Measurements from ENCODE around the gene ZBTB48.
"Not testable (repeated sequence)": the region's sequence is repeated elsewhere in the genome, so short reads cannot be mapped to it uniquely, and the experiment has no call there.

The ZBTB48 gene

DNA sequence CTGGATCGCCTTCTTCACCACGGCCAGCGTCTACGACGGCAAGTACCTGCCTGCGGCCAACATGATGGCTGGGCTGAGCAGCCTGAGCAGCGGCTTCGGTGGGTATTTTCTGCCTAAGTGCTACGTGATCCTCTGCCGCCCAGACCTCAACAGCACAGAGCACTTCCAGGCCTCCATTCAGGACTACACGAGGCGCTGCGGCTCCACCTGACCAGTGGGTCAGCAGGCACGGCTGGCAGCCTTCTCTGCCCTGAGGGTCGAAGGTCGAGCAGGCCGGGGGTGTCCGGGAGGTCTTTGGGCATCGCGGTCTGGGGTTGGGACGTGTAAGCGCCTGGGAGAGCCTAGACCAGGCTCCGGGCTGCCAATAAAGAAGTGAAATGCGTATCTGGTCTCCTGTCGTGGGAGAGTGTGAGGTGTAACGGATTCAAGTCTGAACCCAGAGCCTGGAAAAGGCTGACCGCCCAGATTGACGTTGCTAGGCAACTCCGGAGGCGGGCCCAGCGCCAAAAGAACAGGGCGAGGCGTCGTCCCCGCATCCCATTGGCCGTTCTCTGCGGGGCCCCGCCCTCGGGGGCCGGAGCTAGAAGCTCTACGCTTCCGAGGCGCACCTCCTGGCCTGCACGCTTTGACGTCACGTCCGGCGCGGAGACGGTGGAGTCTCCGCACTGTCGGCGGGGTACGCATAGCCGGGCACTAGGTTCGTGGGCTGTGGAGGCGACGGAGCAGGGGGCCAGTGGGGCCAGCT lies at the start of gene ZBTB48:
TSS of gene ZBTB48 (plus strand) at position 621 of the 745 bp plus-strand sequence. CDS start 616 bp downstream, outside the sequence.
- peak; percentile 87 to 100 (median 98) for DNase-seq

DNA sequence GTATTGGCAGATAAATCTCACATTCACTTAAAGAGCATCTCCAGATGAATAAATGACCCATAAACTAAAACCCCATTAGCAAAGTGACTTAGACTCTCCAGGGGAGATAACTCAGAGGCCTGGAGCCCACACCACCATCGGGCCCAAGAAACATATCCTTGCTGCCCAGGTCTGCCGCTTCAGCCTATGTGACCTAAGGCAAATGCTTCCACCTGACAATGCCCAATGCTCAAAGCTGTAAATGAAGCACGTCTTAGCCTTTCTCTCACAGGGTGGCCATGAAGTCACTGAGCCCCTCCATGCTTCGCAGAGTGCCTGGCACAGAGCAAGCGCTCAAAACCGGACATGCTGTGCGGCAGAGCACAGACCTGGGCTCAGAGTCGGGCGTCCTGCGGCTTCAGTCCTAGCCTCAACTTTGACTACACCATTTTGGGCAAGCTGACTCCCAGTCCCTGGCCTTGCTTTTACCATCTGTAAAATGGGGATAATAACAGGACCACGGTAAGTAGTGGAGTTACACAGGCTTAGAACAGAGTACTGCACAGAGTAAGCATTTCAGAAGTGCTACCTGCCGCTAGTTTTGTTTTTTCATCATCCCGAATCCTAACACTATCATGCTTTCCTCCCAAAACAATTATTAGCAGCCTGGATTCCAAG lies 49.2 kb upstream of the ZBTB48 start:
- no peak for DNase-seq

- no peak for DNase-seq
Measured at GRCh38 chr1:6531996-6532395, 47.8 kb upstream of the ZBTB48 start.

- DNase-seq: no peak
Measured at GRCh38 chr1:6534248-6534822, 45.5 kb upstream of the ZBTB48 start.

GRCh38 chr1:6535214-6535613 lies 44.6 kb upstream of the ZBTB48 start:
- DNase-seq: no peak

GRCh38 chr1:6536291-6536690 lies 43.5 kb upstream of the ZBTB48 start:
- DNase-seq: peak in 2 of 56 donors; percentile 8 to 13

DNA sequence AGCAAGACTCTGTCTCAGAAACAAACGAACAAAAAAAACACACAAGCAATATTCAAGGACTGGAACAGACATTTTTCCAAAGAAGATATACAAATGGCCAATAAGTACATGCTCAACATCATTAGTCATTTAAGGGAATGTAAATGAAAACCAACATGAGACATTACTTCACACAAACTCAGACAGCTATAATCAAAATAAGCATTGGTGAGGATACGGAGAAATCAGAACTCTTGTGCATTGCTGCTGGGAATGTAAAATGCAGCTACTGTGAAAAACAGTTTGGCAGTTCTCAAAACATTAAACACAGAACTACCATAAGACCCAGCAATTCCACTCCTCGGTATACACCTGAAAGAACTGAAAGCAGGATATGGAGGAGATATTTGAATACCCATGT lies 40.8 kb upstream of the ZBTB48 start:
- no peak for DNase-seq

- no peak for DNase-seq
Measured at GRCh38 chr1:6544831-6545230, 35.0 kb upstream of the ZBTB48 start.

DNA sequence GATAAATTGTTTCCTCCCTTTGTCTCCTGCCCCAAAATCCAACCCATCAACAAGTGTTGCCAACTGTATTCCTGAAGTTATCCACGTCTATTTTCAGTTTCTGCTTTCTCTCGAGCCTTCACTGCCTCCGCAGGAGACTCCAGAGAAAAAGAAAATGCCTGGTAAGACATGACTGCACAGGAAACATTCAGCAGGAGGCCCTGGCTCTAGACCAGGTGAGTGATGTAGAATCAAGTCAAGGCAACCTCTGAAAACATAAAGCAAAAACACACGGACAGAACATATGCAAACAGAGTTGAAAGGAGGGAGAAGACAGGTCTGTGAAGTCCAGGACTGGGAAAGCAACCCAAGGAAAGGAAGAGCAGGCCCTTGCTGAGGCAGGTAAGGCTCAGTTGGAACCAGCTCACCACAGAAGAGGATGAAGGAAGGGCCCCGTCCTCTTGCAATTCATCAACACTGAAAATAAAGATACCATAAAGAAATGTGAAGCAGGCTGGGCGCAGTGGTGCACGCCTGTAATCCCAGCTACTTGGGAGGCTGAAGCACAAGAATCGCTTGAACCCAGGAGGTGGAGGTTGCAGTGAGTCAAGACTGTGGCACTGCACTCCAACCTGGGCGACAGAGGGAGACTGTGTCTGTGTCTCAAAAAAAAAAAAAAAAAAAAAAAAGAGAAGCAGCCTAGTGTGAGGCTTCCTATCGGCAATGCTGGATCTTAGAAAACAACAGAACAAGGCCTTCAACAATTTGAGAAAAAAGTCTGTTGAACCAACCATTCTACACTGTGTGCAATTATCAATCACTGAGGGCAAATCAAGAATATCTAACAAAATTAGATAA lies 34.3 kb upstream of the ZBTB48 start:
- no peak for DNase-seq

DNA sequence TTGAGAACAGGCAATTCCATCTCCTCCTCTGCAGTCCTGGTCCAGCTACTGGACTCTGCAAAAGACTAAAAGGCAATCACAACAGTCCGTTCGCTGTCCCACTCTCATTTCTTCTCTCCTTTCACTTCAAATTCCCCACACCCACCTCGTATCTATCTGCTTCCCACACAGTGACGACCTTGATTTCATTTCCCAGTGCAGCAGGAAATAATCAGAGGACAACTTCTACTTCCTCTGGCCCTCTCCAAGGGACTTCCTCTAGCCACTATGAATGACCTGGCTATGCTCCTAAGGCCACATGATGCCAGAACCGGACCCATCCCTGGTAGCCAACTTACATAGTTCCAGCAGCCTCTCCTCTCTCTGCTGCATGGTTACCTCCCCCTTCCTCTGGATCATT lies 33.5 kb upstream of the ZBTB48 start:
- DNase-seq: no peak

GRCh38 chr1:6547301-6547700 lies 32.5 kb upstream of the ZBTB48 start:
- no peak for DNase-seq

DNA sequence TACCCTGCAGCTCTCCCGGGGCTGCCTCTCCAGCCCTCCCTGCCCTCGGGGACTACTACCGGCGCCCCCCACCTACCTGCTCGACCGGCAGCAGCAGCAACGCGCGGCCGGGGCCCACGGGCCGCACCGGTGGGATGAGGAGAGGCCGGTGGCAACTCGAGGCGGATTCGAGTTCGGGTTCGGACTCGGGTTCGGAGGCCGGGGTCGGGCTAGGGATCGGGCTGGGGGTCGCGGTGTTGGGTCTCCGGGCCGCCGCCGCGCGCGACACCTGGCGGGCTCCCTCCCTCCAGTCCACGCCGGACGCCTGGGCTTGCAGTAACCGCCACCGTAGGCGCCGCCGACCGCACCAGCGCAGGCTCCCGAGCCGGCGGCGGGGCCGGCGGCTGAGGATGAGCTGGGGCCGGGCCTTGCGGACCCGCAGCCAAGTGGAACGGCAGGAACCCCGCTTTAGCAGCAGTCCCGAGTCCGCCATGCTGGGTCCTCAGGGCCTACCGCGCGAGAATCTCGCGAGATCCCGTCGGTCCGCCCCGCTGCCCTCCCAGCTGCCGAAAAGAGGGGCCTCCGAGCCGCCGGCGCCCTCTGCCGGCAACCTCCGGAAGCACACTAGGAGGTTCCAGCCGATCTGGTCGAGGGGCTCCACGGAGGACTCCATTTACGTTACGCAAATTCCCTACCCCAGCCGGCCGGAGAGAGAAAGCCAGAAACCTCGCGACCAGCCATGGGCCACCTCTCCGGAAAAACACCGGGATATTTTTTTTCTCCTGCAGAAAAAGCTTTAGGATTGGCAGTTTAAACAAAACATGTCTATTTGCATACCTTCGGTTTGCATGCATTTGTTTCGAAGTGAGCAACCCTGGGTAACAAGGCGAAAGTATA lies 25.5 kb upstream of the ZBTB48 start, which contains the start of gene NOL9:
TSS of gene NOL9 (minus strand) at position 483 of the 876 bp plus-strand sequence. CDS start at position 472, 11 bp downstream.
- peak in 55 of 56 donors; percentile 42 to 95 (median 86) for DNase-seq

- peak in 31 of 56 donors; percentile 2 to 67 (median 15) for DNase-seq
Measured at GRCh38 chr1:6554907-6555778, 24.7 kb upstream of the ZBTB48 start, which contains the start of gene TAS1R1. Gene TAS1R1, plus strand, starts transcription at chr1:6555307. Its CDS starts 67 bp downstream, at chr1:6555374.

DNA sequence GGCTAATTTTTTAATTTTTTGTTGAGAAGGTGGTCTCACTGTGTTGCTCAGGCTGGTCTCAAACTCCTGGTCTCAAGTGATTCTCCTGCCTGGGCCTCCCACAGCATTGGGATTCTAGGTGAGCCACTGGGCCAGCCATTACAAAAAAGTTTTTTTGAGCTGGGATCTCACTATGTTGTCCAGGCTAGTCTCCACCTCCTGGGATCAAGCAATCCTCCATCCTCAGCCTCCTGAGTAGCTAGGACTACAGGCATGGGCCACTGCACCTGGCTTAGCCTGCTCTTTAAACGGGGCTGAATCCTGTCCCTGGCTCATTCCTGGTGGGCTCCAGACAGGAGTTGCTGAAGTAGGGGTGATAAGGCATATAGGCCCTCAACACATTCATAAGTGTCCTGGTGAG lies 22.2 kb upstream of the ZBTB48 start:
- no peak for DNase-seq

- not testable (repeated sequence) for DNase-seq
Measured at GRCh38 chr1:6559161-6559560, 20.6 kb upstream of the ZBTB48 start.

GRCh38 chr1:6560267-6560666 lies 19.5 kb upstream of the ZBTB48 start:
- DNase-seq: no peak

- no peak for DNase-seq
Measured at GRCh38 chr1:6569033-6569432, 10.8 kb upstream of the ZBTB48 start.

DNA sequence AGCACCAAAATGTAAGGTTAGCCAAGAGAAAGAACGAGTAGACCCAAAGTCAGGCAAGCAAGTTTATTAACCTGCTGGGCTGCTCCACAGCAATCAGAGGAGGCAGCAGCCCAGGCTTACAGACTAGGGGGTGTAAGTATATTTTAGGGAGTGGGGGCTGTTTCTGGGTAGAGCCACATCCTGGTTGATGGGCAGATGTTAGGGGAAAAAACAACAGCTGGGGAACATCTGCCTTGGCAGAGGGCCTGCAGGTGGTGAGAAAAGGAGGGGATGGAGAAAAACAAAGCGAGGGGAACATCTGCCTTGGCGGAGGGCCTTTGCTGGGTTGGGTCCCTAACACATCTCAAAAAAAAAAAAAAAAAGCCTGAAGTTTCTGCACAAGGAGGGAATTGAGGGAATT lies 9.7 kb upstream of the ZBTB48 start:
- DNase-seq: no peak

DNA sequence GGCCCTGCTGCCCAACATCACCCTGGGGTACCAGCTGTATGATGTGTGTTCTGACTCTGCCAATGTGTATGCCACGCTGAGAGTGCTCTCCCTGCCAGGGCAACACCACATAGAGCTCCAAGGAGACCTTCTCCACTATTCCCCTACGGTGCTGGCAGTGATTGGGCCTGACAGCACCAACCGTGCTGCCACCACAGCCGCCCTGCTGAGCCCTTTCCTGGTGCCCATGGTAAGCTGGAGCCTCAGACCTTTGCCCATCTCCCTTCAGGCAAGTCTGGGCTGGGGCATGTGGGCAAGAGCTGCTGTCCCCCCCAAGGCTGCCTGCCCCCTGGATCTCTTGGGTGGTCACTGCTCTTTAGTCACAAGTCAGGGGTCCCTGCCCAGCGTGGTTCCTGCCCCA lies 8.8 kb upstream of the ZBTB48 start:
- DNase-seq: no peak

Measured in nucleus accumbens (tissue), 56 donors.